Posterior vena cava (tissue), 2 donors: ENCODE measurements around the gene EOLA2. TPM values are rescaled to one million over a fixed set of nuclear protein-coding genes. Genes with fewer than 3 reads are reported as not detected.
"Not testable (repeated sequence)": the region's sequence is repeated elsewhere in the genome, so short reads cannot be mapped to it uniquely, and the experiment has no call there.

ENCODE experiments used
- DNase-seq: peaks from one replicate; pipeline ENCODE4 v3.0.0-alpha.2; 2020; ENCODE audit warnings: low spot score
- intact Hi-C, 2 donors: fragments of 100-400 bp; cut with DNase I; formaldehyde crosslinking; loops; one replicate each; pipeline versions ENCODE4 v1.14.1 to v1.14.2; 2022 to 2023
- total RNA-seq, 2 donors: library from RNA; stranded (reverse); fragmentation: NEBNext Ultra II Directional; extraction: Animal tissue kit (Norgen Biotek cat#: 25700); gene quantifications; one replicate each; pipeline ENCODE4 v1.2.1, GENCODE V29; 2021
- donor health status: DM: yes; HTN: yes; CAD: no.
- donor health status: DM: yes; HTN: yes; CAD: no.

Gene EOLA2
- total RNA-seq, 2 donors from 2014 or later = 21.5 to 23.0 TPM

GRCh38 chrX:149890828-149891227 is 47.5 kb downstream of the EOLA2 start:
- intact Hi-C loops = not testable (repeated sequence)

More at GRCh38 chrX:149890828-149891227, 47.5 kb downstream of the EOLA2 start:
- not testable (repeated sequence) for DNase-seq

Other genes starting within 250 kb of the EOLA2 start
- gene MAGEA11, start 226.4 kb downstream of the EOLA2 start, total RNA-seq = not detected
- 1 to 10 TPM; 1.0 to 1.4 TPM for gene HSFX1, start 164.4 kb downstream of the EOLA2 start, total RNA-seq
- not detected for gene MAGEA9, start 156.6 kb downstream of the EOLA2 start, total RNA-seq
- not detected for gene MAGEA8, start 57.3 kb downstream of the EOLA2 start, total RNA-seq
- gene HSFX4, start 8.9 kb downstream of the EOLA2 start, total RNA-seq = not detected